GM21737 (cell line): ENCODE data around the gene C2CD5.

Experiments
- ATAC-seq: cut with Tn5 transposase; IDR thresholded peaks from one replicate; pipeline ENCODE4 v1.9.1; 2021; ENCODE audit warnings: mild to moderate bottlenecking, moderate library complexity; ENCODE audit not compliant: unreplicated experiment

Gene C2CD5

DNA sequence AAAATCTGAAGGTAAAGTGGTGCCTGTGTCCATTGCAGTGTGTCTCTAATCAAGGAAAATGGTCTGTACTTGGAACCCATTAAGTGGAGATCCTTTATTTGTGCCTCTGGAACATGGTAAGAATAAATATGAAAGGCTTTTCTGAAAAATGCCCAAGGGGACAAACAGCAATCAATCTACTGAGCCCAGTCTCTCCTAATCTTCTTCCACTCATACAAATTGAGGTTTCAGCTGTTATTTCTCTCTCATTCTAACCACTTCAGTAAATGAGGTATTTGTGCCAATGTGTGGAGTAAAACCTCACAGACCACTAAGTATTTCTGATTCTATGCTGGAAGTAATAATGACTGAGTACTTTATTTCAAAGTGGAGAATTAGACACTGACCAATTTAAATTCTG, 127.5 kb downstream of the C2CD5 start:
- ATAC-seq, result no peak

DNA sequence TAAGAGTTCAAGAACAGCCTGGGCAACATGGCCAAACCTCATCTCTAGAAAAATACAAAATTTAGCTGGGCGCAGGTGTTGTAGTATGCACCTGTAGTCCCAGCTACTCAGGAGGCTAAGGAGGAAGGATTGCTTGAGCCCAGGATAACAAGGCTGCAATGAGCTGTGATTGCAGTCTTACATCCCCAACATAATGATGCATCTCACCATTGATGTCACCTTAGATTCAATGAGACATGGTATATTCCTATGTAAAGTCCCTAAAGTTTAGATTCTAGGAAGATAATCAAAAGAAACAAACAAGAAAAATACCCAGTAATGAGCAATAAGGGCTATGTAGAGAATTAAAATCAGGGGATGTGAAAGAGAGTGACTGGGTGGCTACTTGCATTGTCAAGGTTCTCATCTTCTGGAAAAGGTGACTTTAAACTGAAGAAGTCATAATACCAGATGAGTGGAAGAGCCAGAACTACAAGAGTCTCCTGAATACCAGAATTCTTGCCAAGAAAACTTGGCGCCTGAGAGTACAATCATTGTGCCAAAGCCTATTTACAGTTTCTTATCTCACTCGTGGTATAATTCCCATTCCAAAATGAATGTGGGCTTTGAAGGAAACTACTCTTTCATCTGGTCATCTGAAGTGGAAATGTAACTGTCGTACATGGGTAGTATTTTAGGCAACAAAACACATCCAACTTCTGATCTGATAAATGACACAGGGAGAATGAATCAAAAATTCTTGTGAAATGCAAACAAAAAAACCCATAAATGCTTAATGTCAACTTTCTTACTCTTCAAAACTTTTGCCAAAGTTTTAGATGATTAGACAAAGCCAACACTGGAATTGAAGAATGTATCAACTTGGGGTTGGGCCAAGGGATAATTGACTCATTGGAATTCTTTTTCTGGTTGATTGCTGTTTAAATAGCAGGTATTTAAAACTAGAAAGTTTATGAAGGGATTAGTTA, 128.7 kb downstream of the C2CD5 start:
- no peak for ATAC-seq

DNA sequence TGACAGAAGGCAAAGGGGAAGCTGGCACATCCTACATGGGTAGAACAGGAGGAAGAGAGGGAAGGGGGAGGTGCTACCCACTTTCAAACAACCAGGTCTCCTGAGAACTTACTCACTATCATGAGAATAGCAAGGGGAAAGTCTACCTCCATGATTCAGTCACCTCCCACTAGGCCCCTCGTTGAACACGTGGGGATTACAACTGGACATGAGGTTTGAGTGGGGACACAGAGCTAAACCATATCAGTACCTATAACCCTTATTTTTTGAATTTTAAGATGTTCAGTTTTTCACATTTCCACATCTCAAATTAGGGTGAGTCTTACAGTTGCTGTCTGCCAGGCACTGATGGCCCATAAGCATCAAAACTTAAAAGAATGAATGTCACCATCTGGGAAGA, 129.6 kb downstream of the C2CD5 start:
- no peak for ATAC-seq

DNA sequence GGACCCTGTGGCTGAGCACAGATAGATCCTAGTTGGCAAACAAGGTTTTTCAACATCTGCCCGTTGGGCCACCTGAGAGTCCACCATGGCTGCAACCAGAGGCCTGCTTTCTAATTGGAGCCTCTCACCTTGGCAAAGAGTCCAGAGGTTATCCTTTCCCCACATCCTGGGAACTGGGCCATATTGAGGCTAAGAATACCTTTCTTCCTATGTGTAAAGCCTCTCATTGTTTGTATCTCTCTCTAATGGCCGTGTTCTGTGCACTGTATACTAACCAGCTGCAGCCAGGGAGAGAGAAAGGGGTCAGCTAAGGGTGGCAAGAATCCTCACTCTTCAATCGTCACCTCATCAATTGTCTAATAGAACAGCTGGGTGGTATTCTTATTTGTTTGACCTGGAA, 130.8 kb downstream of the C2CD5 start:
- no peak for ATAC-seq

DNA sequence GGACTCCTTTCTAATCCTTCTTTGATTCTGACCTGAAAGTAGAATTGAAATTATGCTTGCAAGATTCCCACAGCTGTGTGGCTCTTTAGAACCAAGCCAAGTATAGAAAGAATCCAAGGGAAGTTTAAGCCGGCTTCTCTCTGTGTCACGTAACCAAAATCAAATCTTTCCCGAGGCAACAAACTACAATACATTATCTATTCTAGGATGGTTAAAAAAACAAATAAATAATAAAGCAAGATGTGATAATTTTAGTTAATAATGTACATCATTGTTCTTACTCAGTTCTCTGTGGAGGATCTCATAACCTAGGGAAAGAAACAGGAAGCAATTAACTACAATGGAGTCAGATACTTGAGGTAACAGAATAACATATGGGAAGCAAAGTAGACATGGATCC, 131.8 kb downstream of the C2CD5 start:
- no peak for ATAC-seq

DNA sequence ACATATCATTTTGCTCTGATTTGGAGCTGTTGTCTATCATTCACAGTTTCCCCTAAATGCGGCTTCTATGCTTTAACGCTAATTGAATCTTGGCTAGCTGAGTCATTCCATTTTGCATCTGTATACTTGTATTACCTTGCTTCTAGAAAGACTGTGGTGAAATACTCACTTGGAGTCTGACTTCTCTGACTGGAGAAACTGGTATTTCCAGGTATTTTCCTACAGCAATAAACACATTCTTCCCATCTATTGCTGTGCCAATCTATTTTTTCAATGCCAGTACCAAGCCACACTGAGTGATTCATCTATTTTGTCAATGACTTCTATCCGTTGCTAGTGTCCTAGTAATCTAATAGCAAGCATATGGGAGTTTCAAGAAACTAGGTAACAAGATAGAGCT, 133.9 kb downstream of the C2CD5 start:
- no peak for ATAC-seq

DNA sequence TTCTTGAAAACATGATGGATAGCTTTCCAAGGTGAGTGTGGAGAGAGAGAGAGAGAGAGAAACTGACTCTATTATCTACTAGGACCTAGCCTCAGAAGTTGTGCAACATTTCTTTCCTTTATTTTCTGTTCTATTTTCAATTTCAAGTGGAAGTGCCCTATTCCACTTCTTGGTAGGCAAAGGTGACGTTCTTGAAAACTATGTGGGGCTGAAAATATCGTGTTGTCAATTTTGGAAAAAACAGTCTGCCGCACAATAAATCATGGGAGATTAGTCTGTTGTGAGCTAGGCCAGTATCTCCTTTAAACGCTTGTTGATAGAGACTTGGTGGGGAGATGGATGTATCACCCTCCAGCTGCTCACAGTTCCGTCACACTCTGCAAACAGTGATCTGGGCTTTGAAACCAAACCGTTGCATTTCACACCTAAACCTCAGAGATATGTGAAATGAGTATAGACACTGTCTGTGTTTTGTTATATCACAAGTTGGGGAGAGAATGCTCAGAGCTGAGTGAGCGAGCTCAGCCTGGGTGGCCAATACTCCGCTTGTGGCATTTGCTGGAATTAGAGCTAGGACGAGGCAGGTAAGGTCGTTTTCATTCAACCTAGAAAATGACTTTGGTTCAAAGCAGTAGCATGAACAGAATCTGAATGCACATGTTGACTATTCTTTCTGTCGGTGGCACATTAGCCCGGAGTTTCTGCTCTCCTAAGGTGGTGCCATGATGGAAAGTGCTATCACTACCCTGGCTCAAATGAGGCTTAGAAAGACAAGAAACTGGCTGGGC, 134.8 kb downstream of the C2CD5 start:
- ATAC-seq, result peak; percentile 91

DNA sequence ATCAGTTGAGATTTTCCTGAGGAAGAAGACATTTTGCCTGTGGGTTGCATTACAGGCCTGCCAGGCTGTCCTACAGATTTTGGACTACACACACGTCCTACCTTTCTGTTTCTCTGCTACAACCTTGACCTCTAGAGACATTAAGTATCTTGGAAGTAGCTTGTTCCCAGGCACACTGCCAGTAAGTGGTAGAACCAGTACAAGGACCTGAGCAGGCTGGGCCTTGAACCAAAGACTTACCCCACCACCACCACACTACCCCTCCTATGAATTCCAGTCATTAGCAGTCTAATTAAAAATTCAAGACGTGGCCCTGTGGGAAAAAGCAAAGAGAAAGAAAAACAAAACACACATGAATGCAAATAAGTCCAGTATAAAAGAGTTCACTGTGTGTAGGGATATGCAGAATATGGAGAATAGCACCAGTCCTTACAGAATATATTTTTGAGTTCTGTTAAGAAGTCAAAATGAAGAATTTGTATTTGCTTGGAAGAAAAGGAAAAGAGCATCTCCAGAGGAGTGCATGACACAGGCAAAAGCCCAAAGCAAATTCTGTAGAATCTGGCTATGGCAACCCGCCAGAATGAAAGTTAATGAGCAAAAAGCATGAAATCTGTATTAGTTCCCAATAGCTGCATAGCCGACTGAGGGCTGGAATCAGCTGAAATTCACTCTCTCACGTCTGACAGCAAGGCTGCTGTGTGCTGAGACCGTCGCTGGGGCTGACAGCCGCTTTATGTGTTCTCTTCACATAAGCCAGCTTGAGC, 135.5 kb downstream of the C2CD5 start:
- ATAC-seq, result no peak

DNA sequence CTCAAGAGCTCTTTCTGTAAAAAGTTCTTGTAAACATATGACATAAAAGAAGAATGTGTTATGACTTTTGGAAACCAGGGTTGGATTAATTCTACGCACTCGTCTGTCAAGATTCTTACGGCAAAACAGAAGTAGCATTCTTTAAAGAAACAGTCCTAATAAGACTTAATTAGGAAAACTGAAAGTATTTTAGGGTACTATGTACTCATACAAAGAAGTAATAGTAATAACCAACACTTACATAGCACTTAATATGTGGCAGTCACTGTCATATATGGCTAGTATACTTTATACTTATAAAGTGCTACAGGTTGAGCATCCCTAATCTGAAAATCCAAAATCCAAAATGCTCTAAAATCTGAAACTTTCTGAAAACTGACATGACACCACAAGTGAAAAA, 136.9 kb downstream of the C2CD5 start:
- no peak for ATAC-seq

DNA sequence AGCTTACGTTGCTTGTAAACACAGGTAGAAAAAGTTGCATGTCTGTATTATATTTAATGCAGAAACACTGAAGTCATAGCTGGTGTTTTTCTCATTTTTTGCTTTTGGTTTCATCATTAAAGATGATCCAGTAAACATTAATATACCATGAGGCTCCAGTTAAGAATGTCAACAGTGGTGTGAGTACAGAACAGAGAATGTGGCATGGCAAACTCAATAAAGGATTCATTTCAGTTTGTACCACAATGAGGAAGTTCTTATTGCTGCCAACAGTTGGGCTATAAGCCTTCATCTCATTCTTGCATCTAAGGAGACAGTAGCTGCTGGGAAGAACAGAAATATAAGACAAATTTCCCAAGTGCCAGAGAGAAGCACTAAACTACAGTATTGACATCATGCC, 137.7 kb downstream of the C2CD5 start:
- ATAC-seq, result peak; percentile 46

DNA sequence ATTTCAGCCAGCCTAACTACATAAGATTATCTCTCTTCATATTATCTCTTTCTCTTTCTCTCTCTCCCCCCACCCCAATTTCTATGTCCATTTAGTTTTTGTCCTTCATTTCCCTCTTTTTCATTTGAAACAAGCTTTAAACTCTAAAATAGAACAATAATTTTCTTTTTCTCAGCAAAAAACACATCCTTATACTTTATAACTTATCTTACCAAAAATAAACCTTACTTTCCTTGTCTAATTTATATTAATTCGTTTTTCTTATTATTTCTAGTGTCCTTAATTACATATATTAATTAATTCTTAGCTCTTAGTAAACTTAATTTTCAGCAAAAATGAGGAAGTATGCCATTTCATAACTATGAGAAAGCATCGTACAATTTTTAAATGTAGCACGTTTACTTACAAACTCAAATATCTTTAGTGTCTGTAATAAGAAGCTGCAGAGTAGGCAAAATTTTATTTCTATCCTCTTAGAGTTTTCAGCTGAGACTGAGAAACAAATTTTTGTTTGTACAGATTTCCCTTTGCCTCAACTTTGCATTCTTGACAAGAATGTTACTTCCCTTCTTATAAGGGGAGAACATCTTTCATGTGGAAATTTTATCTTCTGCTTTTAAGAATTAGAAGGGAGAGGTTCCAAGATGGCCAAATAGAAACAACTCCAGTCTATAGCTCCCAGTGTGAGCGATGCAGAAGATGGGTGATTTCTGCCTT, 144.7 kb downstream of the C2CD5 start:
- ATAC-seq, result no peak
